HG02571 (cell line): ENCODE measurements around the gene GPANK1.

Experiments used
- ATAC-seq: cut with Tn5 transposase; IDR thresholded peaks from one replicate; pipeline ENCODE4 v1.9.1; 2021; ENCODE audit warnings: mild to moderate bottlenecking, moderate library complexity; ENCODE audit not compliant: unreplicated experiment

The GPANK1 gene

DNA sequence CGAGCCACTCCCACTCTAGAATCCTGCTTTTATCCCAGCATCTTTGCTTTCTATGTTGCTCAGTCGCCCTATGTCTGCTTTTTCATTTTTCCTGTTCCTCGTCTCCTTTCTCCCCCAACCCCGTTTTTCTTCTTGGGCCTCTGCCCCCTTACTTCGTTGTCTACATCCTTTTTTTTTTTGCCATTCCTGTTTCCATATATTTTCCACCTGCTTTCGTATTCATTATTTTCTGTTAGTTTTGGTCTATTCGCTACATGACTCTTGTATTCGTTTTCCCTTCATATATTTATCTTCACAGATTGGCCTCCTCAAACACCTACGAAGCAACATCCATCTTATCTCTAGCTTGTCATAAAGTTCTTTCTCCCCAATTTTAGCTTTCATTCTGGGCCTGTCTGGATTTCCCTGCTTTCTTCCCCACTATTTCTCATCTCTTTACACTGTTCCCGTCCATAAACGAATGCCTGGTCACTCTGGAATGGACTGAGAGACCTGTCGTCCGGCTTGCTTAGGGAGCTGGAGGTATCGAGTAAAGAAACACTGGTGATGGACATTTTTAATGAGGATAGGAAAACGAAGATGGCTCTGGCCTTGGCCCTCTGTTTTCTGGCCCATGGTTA lies 43.4 kb downstream of the GPANK1 start:
- ATAC-seq: no peak

DNA sequence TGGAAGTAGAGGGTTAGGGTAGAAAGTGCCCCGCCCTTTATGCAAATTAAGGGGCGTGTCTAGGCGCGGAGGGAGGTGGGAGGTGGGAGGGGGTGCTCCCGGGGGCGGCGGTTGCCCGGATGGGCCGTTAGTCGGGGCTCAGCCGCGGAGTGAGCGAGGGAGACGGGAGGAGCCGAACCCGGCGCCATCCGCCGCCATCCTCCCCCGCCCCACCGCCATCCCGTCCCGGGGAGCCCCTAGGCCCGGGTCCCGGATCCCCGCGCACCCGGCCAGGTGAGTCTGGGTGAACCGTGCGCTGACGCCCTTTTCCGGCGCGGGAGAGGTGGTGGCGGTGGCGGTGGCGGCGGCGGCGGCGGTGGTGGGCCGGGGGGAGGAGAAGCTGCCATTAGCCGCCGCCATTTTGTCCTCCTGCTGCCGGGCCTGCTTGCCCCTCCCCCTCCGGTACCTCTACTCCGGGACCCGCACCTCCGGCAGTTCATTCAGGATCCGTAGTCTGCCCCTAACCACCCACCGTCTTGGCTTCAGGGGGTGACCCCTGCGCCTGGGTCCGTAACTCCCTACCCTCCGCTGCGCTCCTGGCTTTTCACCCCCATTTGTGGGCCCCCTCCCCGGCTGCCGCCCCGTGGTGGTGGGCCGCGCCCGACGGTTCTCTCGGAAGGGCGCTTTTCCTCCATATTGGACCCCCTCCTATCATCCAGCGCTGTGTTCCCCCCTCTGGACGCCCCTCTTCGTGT lies 44.0 kb downstream of the GPANK1 start, which contains the start of gene PRRC2A:
PRRC2A (plus strand) TSS at position 130 of the 734 bp plus-strand sequence. CDS start 2,075 bp downstream, outside the sequence.
- peak; percentile 36 for ATAC-seq

- peak; percentile 80 for ATAC-seq
Measured at GRCh38 chr6:31619805-31620585, 44.8 kb downstream of the GPANK1 start.

DNA sequence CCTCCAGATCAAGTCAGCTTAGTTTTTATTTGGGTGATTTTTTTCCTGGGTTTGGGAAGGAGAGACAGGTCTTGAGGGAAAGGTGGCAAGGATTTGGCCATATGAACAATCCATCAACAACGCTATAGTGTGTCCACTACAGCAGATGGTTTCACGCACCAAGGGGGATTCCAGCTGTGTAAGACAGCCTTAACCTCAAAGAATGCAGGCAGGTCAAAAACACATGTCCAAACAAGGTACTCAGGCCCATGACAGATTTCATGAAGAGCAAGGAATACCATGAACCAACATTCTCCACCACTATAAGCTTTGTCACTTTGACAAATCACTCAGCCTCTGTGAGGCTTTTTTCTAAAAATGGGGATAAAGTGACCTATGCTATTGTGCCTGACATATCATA lies 47.8 kb downstream of the GPANK1 start:
- ATAC-seq: no peak

DNA sequence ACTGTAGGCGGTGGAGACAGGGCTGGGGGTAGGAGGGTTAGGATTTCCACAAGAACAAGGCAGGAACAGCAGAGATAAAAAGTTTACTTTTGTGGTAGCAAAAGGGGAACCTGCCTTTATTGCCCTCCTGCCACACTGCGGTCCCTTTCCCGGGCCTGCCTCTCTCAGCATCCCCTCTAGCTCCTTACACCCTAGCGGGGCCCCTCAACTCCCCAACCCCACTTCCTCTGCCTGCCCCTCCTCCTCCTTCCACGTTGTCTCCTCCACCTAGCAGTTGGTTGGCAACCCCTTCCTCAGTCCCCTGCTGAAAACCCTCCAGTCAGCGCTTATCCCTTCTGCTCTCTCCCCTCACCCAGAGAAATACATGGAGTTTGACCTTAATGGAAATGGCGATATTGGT lies 49.0 kb downstream of the GPANK1 start:
- ATAC-seq: no peak

DNA sequence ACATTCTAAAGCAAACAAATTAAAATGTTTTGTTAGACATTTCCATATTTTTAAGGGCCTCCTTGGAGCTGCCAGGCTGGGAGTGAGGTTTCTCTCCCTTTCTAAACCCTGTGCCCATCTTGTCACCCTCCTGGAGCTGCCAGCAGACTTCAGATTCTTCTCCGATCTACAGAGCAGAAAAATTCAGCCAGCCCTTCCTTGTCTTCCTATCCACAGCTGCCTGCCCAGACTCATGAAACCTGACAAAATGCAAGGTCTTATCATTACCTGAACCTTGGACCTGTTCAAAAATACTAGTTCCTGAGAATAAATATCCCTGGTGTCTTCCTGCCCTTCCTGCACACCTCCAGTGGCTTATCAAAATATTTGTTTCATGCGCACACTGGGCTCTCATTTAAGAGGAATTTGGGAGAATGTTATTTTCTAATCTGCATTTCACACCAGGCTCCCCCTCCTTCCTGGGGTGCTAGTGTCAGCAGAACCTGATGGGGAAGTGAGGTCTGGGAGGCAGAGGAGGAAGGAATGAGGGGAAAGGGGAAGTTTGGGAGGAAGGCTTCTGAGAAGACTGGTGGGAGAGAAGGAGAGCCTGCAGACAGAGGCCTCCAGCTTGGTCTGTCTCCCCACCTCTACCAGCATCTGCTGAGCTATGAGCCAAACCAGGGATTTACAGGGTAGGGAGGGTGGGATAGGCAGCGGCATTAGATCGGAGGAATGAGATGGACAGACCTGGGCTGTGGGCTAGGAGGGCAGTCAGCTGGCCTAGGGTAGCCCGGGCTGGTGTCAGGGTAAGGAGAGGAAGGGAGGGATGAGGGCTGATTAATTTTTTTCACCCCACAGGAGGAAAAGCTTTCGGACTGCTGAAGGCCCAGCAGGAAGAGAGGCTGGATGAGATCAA lies 49.9 kb downstream of the GPANK1 start, which contains the start of gene AIF1:
AIF1 (plus strand) TSS at position 551 of the 895 bp plus-strand sequence; CDS start at position 647, 96 bp downstream.
- no peak for ATAC-seq

DNA sequence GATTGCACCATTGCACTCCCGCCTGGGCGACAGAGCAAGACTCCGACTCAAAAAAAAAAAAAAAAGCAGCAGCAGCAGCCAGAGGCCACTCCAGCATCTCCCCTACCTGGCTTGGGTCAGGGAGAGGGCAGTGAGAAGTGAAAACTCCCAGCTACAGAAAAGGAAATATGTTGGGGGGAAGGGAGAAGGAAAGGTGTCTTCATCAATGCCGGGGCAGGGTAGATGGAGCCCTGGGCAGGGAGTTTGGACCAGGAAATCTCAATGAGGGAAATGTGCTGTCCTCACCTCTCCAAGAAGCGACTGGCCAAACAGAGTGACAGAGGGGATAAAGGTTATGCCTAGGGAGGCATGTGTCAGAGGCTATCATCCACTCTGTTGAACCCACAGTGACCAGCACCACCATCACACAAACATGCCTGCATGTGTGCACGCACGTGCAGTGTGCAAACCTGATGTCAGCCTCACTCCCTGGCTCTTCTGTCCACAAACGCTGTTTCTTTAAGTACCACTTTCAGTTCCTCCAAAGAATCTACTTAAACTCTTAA lies 50.6 kb downstream of the GPANK1 start:
- ATAC-seq: no peak
